Stimulated activated CD4-positive, alpha-beta T cell treated with anti-CD3 and anti-CD28 coated beads, Interleukin-1b, Interleukin-23, amount 100 ng/mL, for 48 hours (primary cell): ENCODE data around the gene S100A4.

ENCODE experiments used
- DNase-seq: peaks from one replicate; pipeline ENCODE4 v3.0.0-alpha.2; 2020

S100A4 gene

GRCh38 chr1:153546796-153547559 lies 1.4 kb upstream of the S100A4 start:
- no peak for DNase-seq

- DNase-seq: no peak
Observed at GRCh38 chr1:153546371-153546770, 765 bp upstream of the S100A4 start.

GRCh38 chr1:153544453-153545066 lies 1.0 kb downstream of the S100A4 start:
- DNase-seq: no peak

GRCh38 chr1:153543736-153544135 lies 1.9 kb downstream of the S100A4 start:
- no peak for DNase-seq

- no peak for DNase-seq
Observed at GRCh38 chr1:153542956-153543711, 2.5 kb downstream of the S100A4 start.

GRCh38 chr1:153541641-153542590 lies 3.7 kb downstream of the S100A4 start:
- DNase-seq: no peak

GRCh38 chr1:153540394-153541361 lies 4.9 kb downstream of the S100A4 start, which contains the start of gene S100A5:
Gene S100A5 (minus strand): TSS chr1:153540934. CDS start chr1:153540191, 743 bp downstream.
- DNase-seq: peak; percentile 45

- no peak for DNase-seq
Observed at GRCh38 chr1:153539395-153540093, 6.1 kb downstream of the S100A4 start.

GRCh38 chr1:153538315-153538821 lies 7.2 kb downstream of the S100A4 start:
- no peak for DNase-seq

- DNase-seq: no peak
Observed at GRCh38 chr1:153537376-153537730, 8.3 kb downstream of the S100A4 start.

GRCh38 chr1:153536671-153537375 lies 8.8 kb downstream of the S100A4 start:
- no peak for DNase-seq

- DNase-seq: peak; percentile 83
Observed at GRCh38 chr1:153536012-153536670, 9.5 kb downstream of the S100A4 start.

GRCh38 chr1:153535242-153536011 lies 10.2 kb downstream of the S100A4 start, which contains the start of gene S100A6:
Gene S100A6 (minus strand): TSS chr1:153535991. CDS start chr1:153535339, 652 bp downstream.
- peak; percentile 50 for DNase-seq

GRCh38 chr1:153534925-153535241 lies 10.7 kb downstream of the S100A4 start:
- DNase-seq: no peak

GRCh38 chr1:153534226-153534924 lies 11.2 kb downstream of the S100A4 start:
- DNase-seq: no peak

GRCh38 chr1:153533689-153534201 lies 11.9 kb downstream of the S100A4 start:
- no peak for DNase-seq

GRCh38 chr1:153532769-153533599 lies 12.6 kb downstream of the S100A4 start:
- DNase-seq: peak; percentile 79
